Neural progenitor cell (in vitro differentiated cells): ENCODE results near the gene WWC1. TPM values are rescaled to one million over a fixed set of nuclear protein-coding genes. Genes with fewer than 3 reads are reported as not detected.
A peak's percentile ranks its signal among the peaks of the same experiment; 100 is the strongest.

ENCODE experiments used
- DNase-seq: peaks from one replicate; pipeline ENCODE4 v3.0.0-alpha.2; 2016; ENCODE audit warnings: low spot score
- H2AFZ ChIP-seq: fragments of 200-600 bp; sonication (generic); replicated peaks from 2 replicates; pipeline ENCODE4 v1.6.1; 2016; ENCODE audit warnings: antibody characterized with exemption
- H3F3A ChIP-seq: fragments of 200-600 bp; sonication (generic); 2 replicates; pipeline ENCODE4 v1.6.1; 2016; ENCODE audit warnings: antibody characterized with exemption, low read depth
- H3K27ac ChIP-seq: fragments of 200-600 bp; sonication (generic); 2 replicates; pipeline ENCODE4 v1.5.1; 2016; ENCODE audit warnings: mild to moderate bottlenecking
- H3K27me3 ChIP-seq: fragments of 200-600 bp; sonication (generic); 2 replicates; pipeline ENCODE4 v1.6.1; 2016; ENCODE audit warnings: mild to moderate bottlenecking, moderate library complexity
- H3K36me3 ChIP-seq: fragments of 200-600 bp; sonication (generic); 2 replicates; pipeline ENCODE4 v1.5.1; 2016
- H3K4me1 ChIP-seq: fragments of 200-600 bp; sonication (generic); 2 replicates; pipeline ENCODE4 v1.6.1; 2016; ENCODE audit warnings: mixed run types
- H3K4me2 ChIP-seq: fragments of 200-600 bp; sonication (generic); 2 replicates; pipeline ENCODE4 v1.6.1; 2016
- H3K4me3 ChIP-seq: fragments of 200-600 bp; sonication (generic); 2 replicates; pipeline ENCODE4 v1.5.1; 2016
- H3K79me2 ChIP-seq: fragments of 200-600 bp; sonication (generic); 2 replicates; pipeline ENCODE4 v1.6.1; 2016; ENCODE audit warnings: low read depth
- H3K9ac ChIP-seq: fragments of 200-600 bp; sonication (generic); 2 replicates; pipeline ENCODE4 v1.6.1; 2016
- H3K9me3 ChIP-seq: fragments of 200-600 bp; sonication (generic); 2 replicates; pipeline ENCODE4 v1.5.1; 2016; ENCODE audit warnings: low read depth
- H4K20me1 ChIP-seq: fragments of 200-600 bp; sonication (generic); 2 replicates; pipeline ENCODE4 v1.6.1; 2016; ENCODE audit warnings: low read depth
- H3K27ac Mint-ChIP-seq: 3 replicates; pipeline ENCODE4 v1.8.0; 2021; ENCODE audit warnings: mixed read lengths
- H3K27me3 Mint-ChIP-seq: 2 replicates; pipeline ENCODE4 v1.8.0; 2022; ENCODE audit warnings: low read depth, mild to moderate bottlenecking, inconsistent platforms, moderate library complexity, mixed read lengths; ENCODE audit not compliant: insufficient read depth
- H3K36me3 Mint-ChIP-seq: 3 replicates; pipeline ENCODE4 v1.8.0; 2021; ENCODE audit warnings: mixed read lengths
- H3K4me1 Mint-ChIP-seq: 3 replicates; pipeline ENCODE4 v1.8.0; 2021; ENCODE audit warnings: mixed read lengths
- H3K4me3 Mint-ChIP-seq: 3 replicates; pipeline ENCODE4 v1.8.0; 2021; ENCODE audit warnings: mild to moderate bottlenecking, moderate library complexity, mixed read lengths
- H3K9me3 Mint-ChIP-seq: 3 replicates; pipeline ENCODE4 v1.8.0; 2020; ENCODE audit warnings: mixed read lengths
- EZH2 ChIP-seq: fragments of 200-600 bp; sonication (generic); IDR thresholded peaks from 2 replicates; pipeline ENCODE4 v1.6.1; 2017; ENCODE audit warnings: antibody characterized with exemption, mild to moderate bottlenecking, moderate library complexity
- EZH2phosphoT487 ChIP-seq: fragments of 200-600 bp; sonication (generic); IDR thresholded peaks from 2 replicates; pipeline ENCODE4 v1.6.1; 2017; ENCODE audit warnings: antibody characterized with exemption
- total RNA-seq: library from RNA; depleted of rRNA; stranded (reverse); fragments of >200 nt; gene quantifications from 2 replicates; pipeline ENCODE4 v1.2.3, GENCODE V29; 2015; ENCODE audit warnings: low replicate concordance
- TF ChIP-seq, protein P1 (sequence below): fragments of 200-600 bp; sonication (generic); IDR thresholded peaks from 2 replicates; pipeline ENCODE4 v1.5.1; 2017; ENCODE audit warnings: antibody characterized with exemption, mild to moderate bottlenecking

WWC1 gene
- total RNA-seq, 1 donor from 2014 or later, result 6.7 TPM

DNA sequence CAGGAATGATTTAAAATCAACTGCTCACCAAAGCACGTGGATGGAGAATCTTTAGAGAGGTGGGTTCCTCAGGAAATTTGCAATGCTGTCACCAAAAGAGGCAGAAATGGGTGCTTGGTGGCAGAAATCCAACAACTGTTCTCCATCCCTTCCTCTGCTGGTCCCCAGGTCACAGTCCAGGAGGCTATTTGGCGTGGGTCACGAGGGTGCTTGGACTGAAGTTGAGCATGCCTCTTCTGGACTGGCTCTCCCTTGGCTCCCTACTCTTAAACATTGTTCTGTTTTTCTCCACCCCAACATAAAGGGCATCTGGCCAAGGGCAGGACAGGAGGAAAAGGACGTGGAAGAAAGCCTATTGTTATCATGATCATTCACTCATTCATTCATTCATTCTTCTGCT, 58.9 kb downstream of the WWC1 start:
- TF ChIP-seq, protein P1, sequence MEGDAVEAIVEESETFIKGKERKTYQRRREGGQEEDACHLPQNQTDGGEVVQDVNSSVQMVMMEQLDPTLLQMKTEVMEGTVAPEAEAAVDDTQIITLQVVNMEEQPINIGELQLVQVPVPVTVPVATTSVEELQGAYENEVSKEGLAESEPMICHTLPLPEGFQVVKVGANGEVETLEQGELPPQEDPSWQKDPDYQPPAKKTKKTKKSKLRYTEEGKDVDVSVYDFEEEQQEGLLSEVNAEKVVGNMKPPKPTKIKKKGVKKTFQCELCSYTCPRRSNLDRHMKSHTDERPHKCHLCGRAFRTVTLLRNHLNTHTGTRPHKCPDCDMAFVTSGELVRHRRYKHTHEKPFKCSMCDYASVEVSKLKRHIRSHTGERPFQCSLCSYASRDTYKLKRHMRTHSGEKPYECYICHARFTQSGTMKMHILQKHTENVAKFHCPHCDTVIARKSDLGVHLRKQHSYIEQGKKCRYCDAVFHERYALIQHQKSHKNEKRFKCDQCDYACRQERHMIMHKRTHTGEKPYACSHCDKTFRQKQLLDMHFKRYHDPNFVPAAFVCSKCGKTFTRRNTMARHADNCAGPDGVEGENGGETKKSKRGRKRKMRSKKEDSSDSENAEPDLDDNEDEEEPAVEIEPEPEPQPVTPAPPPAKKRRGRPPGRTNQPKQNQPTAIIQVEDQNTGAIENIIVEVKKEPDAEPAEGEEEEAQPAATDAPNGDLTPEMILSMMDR, result no peak
- TF ChIP-seq EZH2phosphoT487 (no peak), EZH2 (no peak)
- Mint-ChIP-seq H3K36me3 (no peaks in the 10 kb centered on the region), H3K4me3 (no peak overlapping the region), H3K4me1 (peaks cover 3% of the 10 kb centered on the region), H3K27ac (no peak overlapping the region), H3K27me3 (peaks cover 5% of the 10 kb centered on the region), H3K9me3 (no peaks in the 10 kb centered on the region)
- no peak overlapping the region for H2AFZ ChIP-seq
- no peak overlapping the region for H3K9ac ChIP-seq
- no peak for DNase-seq
- H3K36me3 ChIP-seq, result no peaks in the 10 kb centered on the region
- no peak overlapping the region for H3K4me3 ChIP-seq
- H3K9me3 ChIP-seq, result no peaks in the 10 kb centered on the region
- H3K27ac ChIP-seq, result no peak overlapping the region
- H4K20me1 ChIP-seq, result no peaks in the 10 kb centered on the region
- no peaks in the 10 kb centered on the region for H3K79me2 ChIP-seq
- H3F3A ChIP-seq, result no peaks in the 10 kb centered on the region
- H3K4me1 ChIP-seq, result no peaks in the 10 kb centered on the region
- H3K27me3 ChIP-seq, result no peaks in the 10 kb centered on the region
- H3K4me2 ChIP-seq, result no peak overlapping the region

DNA sequence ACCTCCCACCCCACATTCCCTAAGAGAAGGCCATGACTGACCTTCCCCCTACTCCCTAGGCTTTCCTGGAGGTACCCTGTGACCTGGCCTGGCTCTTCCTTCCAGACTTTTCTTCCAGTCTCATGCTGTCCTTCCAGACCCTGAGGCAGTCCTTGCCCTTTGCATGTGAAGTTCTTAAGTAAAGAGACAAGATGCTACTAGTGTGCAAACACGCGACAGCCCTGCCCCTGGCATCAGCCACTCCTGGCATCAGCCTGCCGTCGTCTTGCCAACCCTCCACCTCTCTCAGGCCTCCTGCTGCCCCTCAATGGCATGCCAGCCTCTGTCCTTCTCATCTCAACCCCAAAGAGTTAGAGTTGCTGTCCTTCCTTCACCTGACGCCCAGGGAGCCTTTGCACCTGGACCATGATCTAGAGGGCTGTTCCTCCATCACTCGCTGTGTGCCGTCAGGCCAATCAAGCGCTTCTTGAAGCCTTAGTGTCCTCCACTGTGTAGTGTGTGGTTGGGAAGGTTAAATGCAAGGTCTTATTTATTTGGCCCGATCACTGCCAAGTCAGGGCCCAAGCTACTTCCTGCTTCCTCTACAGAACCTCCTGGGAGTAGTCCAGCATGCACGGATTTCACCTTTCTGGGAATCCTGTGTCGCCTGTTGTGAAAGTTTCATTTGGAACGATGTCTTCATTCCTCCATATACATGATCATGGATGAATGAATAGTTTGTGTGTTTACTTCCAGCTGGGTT, 61.9 kb downstream of the WWC1 start:
- H3K27ac ChIP-seq, result no peak overlapping the region
- no peaks in the 10 kb centered on the region for H3K9me3 Mint-ChIP-seq
- no peak for TF ChIP-seq EZH2phosphoT487
- TF ChIP-seq EZH2, result no peak
- TF ChIP-seq, protein P1, result no peak
- no peaks in the 10 kb centered on the region for H3K79me2 ChIP-seq
- no peak overlapping the region for H3K4me3 ChIP-seq
- peaks cover 8% of the 10 kb centered on the region for H3K27me3 Mint-ChIP-seq
- peaks cover 4% of the 10 kb centered on the region for H3K4me1 ChIP-seq
- H3K36me3 Mint-ChIP-seq, result no peaks in the 10 kb centered on the region
- H3K9me3 ChIP-seq, result no peaks in the 10 kb centered on the region
- H3K4me1 Mint-ChIP-seq, result peaks cover 13% of the 10 kb centered on the region
- H3K36me3 ChIP-seq, result no peaks in the 10 kb centered on the region
- H3K27ac Mint-ChIP-seq, result peak overlapping the region; percentile 51
- no peak overlapping the region for H3K4me2 ChIP-seq
- H4K20me1 ChIP-seq, result no peaks in the 10 kb centered on the region
- H2AFZ ChIP-seq, result no peak overlapping the region
- no peak for DNase-seq
- no peak overlapping the region for H3K9ac ChIP-seq
- no peaks in the 10 kb centered on the region for H3F3A ChIP-seq
- H3K27me3 ChIP-seq, result no peaks in the 10 kb centered on the region
- H3K4me3 Mint-ChIP-seq, result no peak overlapping the region

DNA sequence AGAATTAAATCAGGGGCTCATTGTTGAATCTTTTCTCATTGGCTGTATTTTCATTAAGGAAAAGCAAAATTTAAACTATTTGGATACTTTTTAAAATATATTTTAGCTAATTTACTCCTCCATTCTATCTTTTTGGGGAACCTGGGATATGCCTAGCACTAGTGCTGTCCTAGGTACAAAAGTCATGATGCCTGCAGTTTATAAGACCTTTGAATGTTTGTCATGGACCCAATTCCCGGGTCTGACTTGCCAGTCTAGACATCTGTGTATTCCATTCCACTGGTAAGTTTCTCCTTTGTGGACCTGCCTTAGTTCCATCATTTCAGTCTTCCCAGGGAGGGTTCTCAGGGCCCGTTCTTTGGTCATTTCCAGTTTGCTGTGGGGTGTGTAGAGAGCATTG, 63.0 kb downstream of the WWC1 start:
- H3K4me1 ChIP-seq, result peaks cover 4% of the 10 kb centered on the region
- Mint-ChIP-seq H3K9me3 (no peaks in the 10 kb centered on the region), H3K4me1 (peaks cover 13% of the 10 kb centered on the region), H3K4me3 (no peak overlapping the region), H3K27ac (no peak overlapping the region), H3K27me3 (peaks cover 6% of the 10 kb centered on the region), H3K36me3 (no peaks in the 10 kb centered on the region)
- TF ChIP-seq, protein P1, result no peak
- no peak for TF ChIP-seq EZH2phosphoT487
- no peak for TF ChIP-seq EZH2
- DNase-seq, result no peak
- no peak overlapping the region for H3K4me2 ChIP-seq
- no peak overlapping the region for H3K9ac ChIP-seq
- H3K27ac ChIP-seq, result no peak overlapping the region
- no peaks in the 10 kb centered on the region for H3F3A ChIP-seq
- no peak overlapping the region for H2AFZ ChIP-seq
- H3K36me3 ChIP-seq, result no peaks in the 10 kb centered on the region
- H3K27me3 ChIP-seq, result no peaks in the 10 kb centered on the region
- no peak overlapping the region for H3K4me3 ChIP-seq
- no peaks in the 10 kb centered on the region for H3K79me2 ChIP-seq
- no peaks in the 10 kb centered on the region for H4K20me1 ChIP-seq
- no peaks in the 10 kb centered on the region for H3K9me3 ChIP-seq
